ENCODE results near the gene ZNF23.

DNA sequence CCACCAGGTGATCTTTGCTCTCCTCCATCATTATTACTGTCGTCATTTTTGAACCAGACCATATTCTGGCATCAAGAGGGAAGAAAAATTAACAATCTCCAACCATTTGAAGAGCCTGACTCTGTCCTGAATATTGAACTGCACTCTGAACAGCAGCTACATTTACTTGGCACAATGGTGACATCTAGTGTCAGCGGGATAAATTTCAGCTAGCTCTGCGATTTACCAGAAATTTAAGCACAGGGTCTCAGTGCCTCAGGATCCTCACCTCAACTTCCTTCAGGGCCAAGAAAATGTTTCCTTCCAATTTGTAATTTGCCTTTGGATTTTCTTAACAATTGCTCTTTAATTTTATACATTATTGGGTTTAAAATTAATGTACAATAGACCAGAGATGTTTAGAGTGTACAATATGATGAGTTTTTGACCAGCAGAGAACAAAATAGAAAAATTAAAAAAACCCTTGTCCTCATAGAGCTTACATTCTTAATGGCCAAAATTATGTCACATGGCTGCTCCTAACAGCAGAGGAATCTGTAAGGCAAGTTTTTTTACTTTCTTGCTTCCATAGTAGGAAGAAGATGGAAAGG lies 37.8 kb upstream of the ZNF23 start:
- TF ChIP-seq POLR2A (IDR thresholded peaks at IDR 0.05) (no peak), CTCF (IDR thresholded peaks at IDR 0.05) (peak; percentile 16 to 66 (median 63))

All from testis (tissue), 2 donors.